ENCODE results near the gene C2orf76. TPM values are rescaled to one million over a fixed set of nuclear protein-coding genes. Genes with fewer than 3 reads are reported as not detected.
"Not testable (repeated sequence)": the region's sequence is repeated elsewhere in the genome, so short reads cannot be mapped to it uniquely, and the experiment has no call there.

Gene C2orf76
- total and polyA plus RNA-seq, 2 experiments from 2014 or later, result 16.6 to 17.6 TPM

GRCh38 chr2:119279666-119280065 is 87.0 kb downstream of the C2orf76 start:
- Histone ChIP-seq H3K4me2 (no peak overlapping the region), H3K27me3 (no peaks in the 10 kb centered on the region), H3K4me3 (no peak overlapping the region), H3K9me2 (replicated peaks; ENCODE audit: insufficient read depth) (no peaks in the 10 kb centered on the region), H3K27ac (no peak overlapping the region), H2AFZ (no peak overlapping the region), H4K20me1 (ENCODE audit: insufficient read depth, poor library complexity, severe bottlenecking) (no peaks in the 10 kb centered on the region), H3K9me3 (ENCODE audit: low read depth) (no peaks in the 10 kb centered on the region), H3K36me3 (replicated peaks; ENCODE audit: insufficient read depth, low read depth) (no peaks in the 10 kb centered on the region), H3K79me2 (no peaks in the 10 kb centered on the region), H3K4me1 (ENCODE audit: insufficient read depth) (no peaks in the 10 kb centered on the region)
- no peak for TF ChIP-seq EZH2phosphoT487 (IDR thresholded peaks at IDR 0.05; ENCODE audit: low read depth, severe bottlenecking, unreplicated experiment)
- WGBS (ENCODE audit: low lambda C conversion rate, missing lambda C conversion rate), result 80% methylated on average over 6 of the region's 6 CpGs
- DNase-seq (ENCODE audit: low spot score), result no peak

GRCh38 chr2:119278946-119279345 is 87.7 kb downstream of the C2orf76 start:
- H3K4me3 ChIP-seq, result no peak overlapping the region
- H3K79me2 ChIP-seq, result no peaks in the 10 kb centered on the region
- no peak overlapping the region for H2AFZ ChIP-seq
- H3K27ac ChIP-seq, result no peak overlapping the region
- H3K9me2 ChIP-seq (replicated peaks; ENCODE audit: insufficient read depth), result no peaks in the 10 kb centered on the region
- 96% methylated on average over 6 of the region's 6 CpGs for WGBS (ENCODE audit: low lambda C conversion rate, missing lambda C conversion rate)
- no peak for DNase-seq (ENCODE audit: low spot score)
- no peaks in the 10 kb centered on the region for H3K9me3 ChIP-seq (ENCODE audit: low read depth)
- H3K4me2 ChIP-seq, result no peak overlapping the region
- no peak for TF ChIP-seq EZH2phosphoT487 (IDR thresholded peaks at IDR 0.05; ENCODE audit: low read depth, severe bottlenecking, unreplicated experiment)
- TF ChIP-seq EZH2 (IDR thresholded peaks at IDR 0.05; ENCODE audit: borderline replicate concordance), result no peak
- TF ChIP-seq CTCF (IDR thresholded peaks at IDR 0.05; ENCODE audit: poor library complexity), result no peak
- no peaks in the 10 kb centered on the region for H3K27me3 ChIP-seq
- H3K4me1 ChIP-seq (ENCODE audit: insufficient read depth), result no peaks in the 10 kb centered on the region
- no peaks in the 10 kb centered on the region for H3K36me3 ChIP-seq (replicated peaks; ENCODE audit: insufficient read depth, low read depth)
- no peaks in the 10 kb centered on the region for H4K20me1 ChIP-seq (ENCODE audit: insufficient read depth, poor library complexity, severe bottlenecking)

- H3K9me2 ChIP-seq (replicated peaks; ENCODE audit: insufficient read depth); H4K20me1 ChIP-seq (ENCODE audit: insufficient read depth, poor library complexity, severe bottlenecking); H3K4me3 ChIP-seq; H3K4me2 ChIP-seq; H3K27ac ChIP-seq; H3K9me3 ChIP-seq (ENCODE audit: low read depth); H3K36me3 ChIP-seq (replicated peaks; ENCODE audit: insufficient read depth, low read depth); H3K4me1 ChIP-seq (ENCODE audit: insufficient read depth); H3K27me3 ChIP-seq; H3K79me2 ChIP-seq; DNase-seq (ENCODE audit: low spot score); H2AFZ ChIP-seq: not testable (repeated sequence)
- 88% methylated on average over 2 of the region's 2 CpGs for WGBS (ENCODE audit: low lambda C conversion rate, missing lambda C conversion rate)
Observed at GRCh38 chr2:119278385-119278784, 88.2 kb downstream of the C2orf76 start.

GRCh38 chr2:119276864-119277263 is 89.8 kb downstream of the C2orf76 start:
- DNase-seq (ENCODE audit: low spot score), result no peak
- Histone ChIP-seq H3K9me2 (replicated peaks; ENCODE audit: insufficient read depth) (no peaks in the 10 kb centered on the region), H3K4me3 (no peak overlapping the region), H4K20me1 (ENCODE audit: insufficient read depth, poor library complexity, severe bottlenecking) (no peaks in the 10 kb centered on the region), H3K27me3 (no peaks in the 10 kb centered on the region), H3K9me3 (ENCODE audit: low read depth) (no peaks in the 10 kb centered on the region), H3K27ac (no peak overlapping the region), H3K79me2 (no peaks in the 10 kb centered on the region), H3K4me1 (ENCODE audit: insufficient read depth) (no peaks in the 10 kb centered on the region), H3K36me3 (replicated peaks; ENCODE audit: insufficient read depth, low read depth) (no peaks in the 10 kb centered on the region), H2AFZ (no peak overlapping the region), H3K4me2 (no peak overlapping the region)
- TF ChIP-seq CTCF (IDR thresholded peaks at IDR 0.05; ENCODE audit: poor library complexity) (no peak), EZH2 (IDR thresholded peaks at IDR 0.05; ENCODE audit: borderline replicate concordance) (no peak), EZH2phosphoT487 (IDR thresholded peaks at IDR 0.05; ENCODE audit: low read depth, severe bottlenecking, unreplicated experiment) (no peak)
- 75% methylated on average over 8 of the region's 8 CpGs for WGBS (ENCODE audit: low lambda C conversion rate, missing lambda C conversion rate)

GRCh38 chr2:119267604-119268003 is 99.0 kb downstream of the C2orf76 start:
- Histone ChIP-seq H3K36me3 (replicated peaks; ENCODE audit: insufficient read depth, low read depth) (no peaks in the 10 kb centered on the region), H4K20me1 (ENCODE audit: insufficient read depth, poor library complexity, severe bottlenecking) (no peaks in the 10 kb centered on the region), H3K27ac (no peak overlapping the region), H3K4me3 (no peak overlapping the region), H3K79me2 (no peaks in the 10 kb centered on the region), H3K4me2 (no peak overlapping the region), H3K9me3 (ENCODE audit: low read depth) (no peaks in the 10 kb centered on the region), H3K9me2 (replicated peaks; ENCODE audit: insufficient read depth) (no peaks in the 10 kb centered on the region), H2AFZ (no peak overlapping the region), H3K27me3 (no peaks in the 10 kb centered on the region), H3K4me1 (ENCODE audit: insufficient read depth) (no peaks in the 10 kb centered on the region)
- TF ChIP-seq EZH2phosphoT487 (IDR thresholded peaks at IDR 0.05; ENCODE audit: low read depth, severe bottlenecking, unreplicated experiment), result no peak
- DNase-seq (ENCODE audit: low spot score), result no peak

All from hepatocyte (in vitro differentiated cells).